Testis (tissue), 3 donors: ENCODE measurements around the gene SORCS3. TPM values are rescaled to one million over a fixed set of nuclear protein-coding genes. Genes with fewer than 3 reads are reported as not detected.

Experiments
- DNase-seq: peaks from one replicate; pipeline ENCODE4 v3.0.0-alpha.2; 2019
- H3K27ac ChIP-seq, 2 donors: fragments of 200-600 bp; sonication (generic); one replicate each; pipeline ENCODE4 v1.5.1; 2019
- H3K27me3 ChIP-seq: fragments of 200-600 bp; sonication (generic); one replicate; pipeline ENCODE4 v1.5.1; 2019
- H3K36me3 ChIP-seq: fragments of 200-600 bp; sonication (generic); one replicate; pipeline ENCODE4 v1.5.1; 2017; ENCODE audit warnings: low read depth; ENCODE audit errors: missing control alignments
- H3K4me1 ChIP-seq: fragments of 200-600 bp; sonication (generic); one replicate; pipeline ENCODE4 v1.5.1; 2019
- H3K4me3 ChIP-seq, 2 donors: fragments of 200-600 bp; sonication (generic); one replicate each; pipeline ENCODE4 v1.5.1; 2017 to 2019
- H3K9me3 ChIP-seq: fragments of 200-600 bp; sonication (generic); one replicate; pipeline ENCODE4 v1.5.1; 2017
- CTCF ChIP-seq, 3 experiments: fragments of 450-650 bp in 2 of 3; fragments of 200-600 bp in 1 of 3; sonication (generic) in 1 of 3; IDR thresholded peaks; one replicate each; pipeline ENCODE4 v1.5.1; 2016 to 2019; ENCODE audit warnings: antibody characterized with exemption in 3 of 3, mild to moderate bottlenecking in 2 of 3, moderate library complexity in 1 of 3
- POLR2A ChIP-seq: fragments of 450-650 bp; IDR thresholded peaks from one replicate; pipeline ENCODE4 v1.6.1; 2017; ENCODE audit warnings: antibody characterized with exemption, mild to moderate bottlenecking, moderate library complexity
- WGBS, 2 donors: methylation state at CpG; one replicate each; pipeline ENCODE4 v1.1.5; 2018; 5-methylcytosine and 5-hydroxymethylcytosine counted together
- intact Hi-C: fragments of 100-400 bp; cut with DNase I; formaldehyde crosslinking; loops from one replicate; pipeline ENCODE4 v1.15.1; 2023; ENCODE audit warnings: low total_unique reads
- polyA plus RNA-seq: library from polyadenylated mRNA; stranded (reverse); fragments of 350-450 nt; fragmentation: Illumina TruSeq; extraction: RNeasy Lipid Tissue Mini Kit (QIAGEN cat#74804); gene quantifications from one replicate; pipeline ENCODE4 v1.2.3, GENCODE V29; 2014; ENCODE audit warnings: low read depth, low replicate concordance; ENCODE audit not compliant: insufficient read depth
- total RNA-seq, 2 donors: library from RNA; depleted of rRNA; stranded (reverse); fragments of >200 nt; gene quantifications; one replicate each; pipeline ENCODE4 v1.2.3, GENCODE V29; 2016

Gene SORCS3
- total and polyA plus RNA-seq, 3 donors from 2014 or later: 1.3 to 2.2 (median 1.7) TPM

- Histone ChIP-seq H3K4me3 (no peak overlapping the region), H3K4me1 (no peaks in the 10 kb centered on the region), H3K36me3 (no peaks in the 10 kb centered on the region), H3K27ac (no peak overlapping the region), H3K27me3 (no peaks in the 10 kb centered on the region), H3K9me3 (no peaks in the 10 kb centered on the region)
- TF ChIP-seq CTCF (IDR thresholded peaks at IDR 0.05): no peak
- TF ChIP-seq POLR2A: no peak
- WGBS, 2 donors: 71 to 73% methylated on average over 2 of the region's 2 CpGs
- intact Hi-C loops: no loop called here
- DNase-seq: no peak
Measured at GRCh38 chr10:105239311-105240219, 598.5 kb downstream of the SORCS3 start.

GRCh38 chr10:105241254-105241653 is 600.2 kb downstream of the SORCS3 start:
- Histone ChIP-seq H3K27me3 (no peaks in the 10 kb centered on the region), H3K4me3 (no peak overlapping the region), H3K4me1 (no peaks in the 10 kb centered on the region), H3K36me3 (no peaks in the 10 kb centered on the region), H3K27ac (no peak overlapping the region), H3K9me3 (no peaks in the 10 kb centered on the region)
- DNase-seq: no peak
- intact Hi-C loops: no loop called here
- 94 to 100% methylated on average over 3 to 5 of the region's 5 CpGs for WGBS, 2 donors
- TF ChIP-seq CTCF (IDR thresholded peaks at IDR 0.05) (no peak), POLR2A (no peak)

GRCh38 chr10:105243381-105243780 is 602.3 kb downstream of the SORCS3 start:
- H3K27me3 ChIP-seq: no peaks in the 10 kb centered on the region
- no peak for DNase-seq
- H3K9me3 ChIP-seq: no peaks in the 10 kb centered on the region
- H3K4me3 ChIP-seq: no peak overlapping the region
- H3K4me1 ChIP-seq: no peaks in the 10 kb centered on the region
- no peak for TF ChIP-seq POLR2A
- no peak for TF ChIP-seq CTCF (IDR thresholded peaks at IDR 0.05)
- H3K27ac ChIP-seq: no peak overlapping the region
- WGBS, 2 donors: 59 to 84% methylated on average over 2 of the region's 2 CpGs
- no peaks in the 10 kb centered on the region for H3K36me3 ChIP-seq
- intact Hi-C loops: no loop called here

GRCh38 chr10:105243825-105244224 is 602.7 kb downstream of the SORCS3 start:
- Histone ChIP-seq H3K27ac (no peak overlapping the region), H3K36me3 (no peaks in the 10 kb centered on the region), H3K4me3 (no peak overlapping the region), H3K27me3 (no peaks in the 10 kb centered on the region), H3K4me1 (no peaks in the 10 kb centered on the region), H3K9me3 (no peaks in the 10 kb centered on the region)
- DNase-seq: no peak
- TF ChIP-seq CTCF (IDR thresholded peaks at IDR 0.05) (no peak), POLR2A (no peak)
- intact Hi-C loops: no loop called here
- whole genome bisulfite sequencing, 2 donors: 72 to 80% methylated on average over 2 of the region's 2 CpGs
